Breast epithelium (tissue), 3 donors: ENCODE data around the gene CSMD2.

Experiments used
- POLR2A ChIP-seq: fragments of 450-650 bp; IDR thresholded peaks from one replicate; pipeline ENCODE4 v1.6.1; 2016; ENCODE audit warnings: antibody characterized with exemption, mild to moderate bottlenecking, moderate library complexity
- POLR2AphosphoS5 ChIP-seq, 3 donors: sonication (generic); formaldehyde crosslinking; IDR thresholded peaks; one replicate each; pipeline ENCODE4 v1.6.1; 2017; ENCODE audit warnings: antibody characterized with exemption in 3 of 3
- TF ChIP-seq, protein P1 (sequence below), 3 donors: fragments of 450-650 bp; IDR thresholded peaks; one replicate each; pipeline ENCODE4 v1.5.1; 2016 to 2017; ENCODE audit warnings: antibody characterized with exemption in 3 of 3, mild to moderate bottlenecking in 3 of 3, moderate library complexity in 3 of 3

DNA sequence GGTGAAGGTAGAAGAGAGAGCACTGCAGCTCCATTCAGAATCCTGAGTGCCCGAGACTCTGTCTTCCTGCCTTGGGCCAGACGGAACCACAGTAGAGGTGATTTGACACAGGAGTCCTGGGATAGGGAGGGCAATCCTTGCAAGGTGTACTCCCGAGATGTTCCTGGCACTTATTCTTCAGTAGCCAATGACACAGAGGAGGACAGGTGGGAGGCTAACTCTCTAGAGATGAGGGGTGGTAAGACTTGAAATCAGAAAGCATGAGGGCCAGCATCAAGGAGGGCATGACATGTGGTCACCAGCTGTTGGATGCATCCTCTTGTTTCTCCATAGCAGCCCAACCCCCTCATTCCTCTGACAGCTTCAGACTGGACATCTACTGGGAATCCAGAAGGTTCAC, 56.3 kb downstream of the CSMD2 start:
- TF ChIP-seq POLR2AphosphoS5 (IDR thresholded peaks at IDR 0.05): no peak
- TF ChIP-seq, protein P1, sequence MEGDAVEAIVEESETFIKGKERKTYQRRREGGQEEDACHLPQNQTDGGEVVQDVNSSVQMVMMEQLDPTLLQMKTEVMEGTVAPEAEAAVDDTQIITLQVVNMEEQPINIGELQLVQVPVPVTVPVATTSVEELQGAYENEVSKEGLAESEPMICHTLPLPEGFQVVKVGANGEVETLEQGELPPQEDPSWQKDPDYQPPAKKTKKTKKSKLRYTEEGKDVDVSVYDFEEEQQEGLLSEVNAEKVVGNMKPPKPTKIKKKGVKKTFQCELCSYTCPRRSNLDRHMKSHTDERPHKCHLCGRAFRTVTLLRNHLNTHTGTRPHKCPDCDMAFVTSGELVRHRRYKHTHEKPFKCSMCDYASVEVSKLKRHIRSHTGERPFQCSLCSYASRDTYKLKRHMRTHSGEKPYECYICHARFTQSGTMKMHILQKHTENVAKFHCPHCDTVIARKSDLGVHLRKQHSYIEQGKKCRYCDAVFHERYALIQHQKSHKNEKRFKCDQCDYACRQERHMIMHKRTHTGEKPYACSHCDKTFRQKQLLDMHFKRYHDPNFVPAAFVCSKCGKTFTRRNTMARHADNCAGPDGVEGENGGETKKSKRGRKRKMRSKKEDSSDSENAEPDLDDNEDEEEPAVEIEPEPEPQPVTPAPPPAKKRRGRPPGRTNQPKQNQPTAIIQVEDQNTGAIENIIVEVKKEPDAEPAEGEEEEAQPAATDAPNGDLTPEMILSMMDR (IDR thresholded peaks at IDR 0.05): no peak
- no peak for TF ChIP-seq POLR2A
